Esophagus (tissue), 2 donors: ENCODE data around the gene CCDC61. TPM values are rescaled to one million over a fixed set of nuclear protein-coding genes. Genes with fewer than 3 reads are reported as not detected.

Source experiments
- H3K27ac ChIP-seq, 2 donors: one replicate each; pipeline ENCODE4 v1.5.1; 2013; ENCODE audit warnings: low read depth in 2 of 2, mild to moderate bottlenecking in 2 of 2, inconsistent platforms in 1 of 2, low read length in 1 of 2, moderate library complexity in 1 of 2
- H3K27me3 ChIP-seq, 2 donors: one replicate each; pipeline ENCODE4 v1.6.1; 2013; ENCODE audit warnings: low read length in 2 of 2, control low read depth in 1 of 2, mild to moderate bottlenecking in 1 of 2; ENCODE audit not compliant: insufficient read depth in 2 of 2, control insufficient read depth in 1 of 2
- H3K36me3 ChIP-seq, 2 donors: one replicate each; pipeline ENCODE4 v1.6.1; 2013; ENCODE audit warnings: low read length in 1 of 2; ENCODE audit not compliant: control insufficient read depth in 2 of 2, insufficient read depth in 2 of 2
- H3K4me1 ChIP-seq, 2 donors: one replicate each; pipeline ENCODE4 v1.6.1; 2013; ENCODE audit warnings: low read length in 1 of 2; ENCODE audit not compliant: control insufficient read depth in 2 of 2, insufficient read depth in 2 of 2
- H3K4me3 ChIP-seq, 2 donors: one replicate each; pipeline ENCODE4 v1.5.1; 2013; ENCODE audit warnings: low read length in 2 of 2, mild to moderate bottlenecking in 2 of 2, low read depth in 1 of 2, moderate library complexity in 1 of 2
- H3K9me3 ChIP-seq, 2 donors: one replicate each; pipeline ENCODE4 v1.6.1; 2013; ENCODE audit warnings: mild to moderate bottlenecking in 2 of 2, low read depth in 1 of 2, low read length in 1 of 2, moderate library complexity in 1 of 2; ENCODE audit not compliant: control insufficient read depth in 2 of 2, insufficient read depth in 1 of 2
- WGBS, 2 donors: extraction: QIAGEN DNeasy Blood & Tissue Kit; methylation state at CpG; one replicate each; pipeline ENCODE4 v1.1.7; 2013; 5-methylcytosine and 5-hydroxymethylcytosine counted together
- polyA plus RNA-seq, 2 donors: library from polyadenylated mRNA; stranded (reverse); fragments of 200-250 nt; gene quantifications; one replicate each; pipeline ENCODE4 v1.2.3, GENCODE V29; 2013
- donor health status: healthy with polysubstance abuse.
- donor health status: Bipolar disorder and iron deficiency.

CCDC61 gene
- polyA plus RNA-seq, 2 donors: 8.1 to 12.3 TPM

DNA sequence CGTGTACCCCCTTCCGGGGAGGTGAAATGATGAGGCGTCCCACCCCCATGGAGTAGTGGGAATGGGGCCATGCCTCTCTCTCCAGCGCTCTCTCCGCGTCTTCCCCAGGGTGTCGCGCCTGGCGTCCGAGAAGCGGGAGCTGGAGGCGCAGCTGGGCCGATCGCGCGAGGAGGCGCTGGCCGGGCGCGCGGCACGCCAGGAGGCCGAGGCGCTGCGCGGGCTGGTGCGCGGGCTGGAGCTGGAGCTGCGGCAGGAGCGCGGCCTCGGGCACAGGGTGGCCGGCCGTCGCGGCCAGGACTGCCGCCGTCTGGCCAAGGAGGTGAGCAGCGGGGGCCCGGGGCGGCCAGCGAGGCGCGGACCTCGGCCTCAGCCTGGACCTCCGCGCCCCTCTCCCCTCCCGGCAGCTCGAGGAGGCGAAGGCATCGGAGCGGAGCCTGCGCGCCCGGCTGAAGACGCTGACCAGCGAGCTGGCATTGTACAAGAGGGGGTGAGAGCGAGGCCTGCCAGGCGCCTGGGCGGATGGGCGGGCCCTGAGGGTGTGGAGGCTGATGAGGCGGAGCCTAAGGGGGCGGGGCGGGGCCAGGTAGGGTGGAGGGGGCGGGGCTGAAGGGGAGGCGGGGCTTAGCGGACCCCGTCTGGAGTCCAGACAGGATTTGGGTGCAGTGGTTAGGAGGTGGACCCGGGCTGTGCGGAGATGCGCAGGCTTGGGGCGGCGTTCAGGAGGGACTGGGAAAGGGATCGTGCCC, 19.8 kb downstream of the CCDC61 start:
- peaks cover 13% of the 10 kb centered on the region in 2 donors for H3K4me1 ChIP-seq
- no peaks in the 10 kb centered on the region for H3K27me3 ChIP-seq
- H3K36me3 ChIP-seq: peaks cover 0 to 2% of the 10 kb centered on the region in 2 donors
- peak overlapping the region; percentile 46 to 70 for H3K4me3 ChIP-seq
- WGBS, 2 donors: 8 to 9% methylated on average over 49 to 74 of the region's 74 CpGs
- H3K27ac ChIP-seq: peak overlapping the region in 1 of 2 donors; percentile 63
- H3K9me3 ChIP-seq: no peaks in the 10 kb centered on the region

DNA sequence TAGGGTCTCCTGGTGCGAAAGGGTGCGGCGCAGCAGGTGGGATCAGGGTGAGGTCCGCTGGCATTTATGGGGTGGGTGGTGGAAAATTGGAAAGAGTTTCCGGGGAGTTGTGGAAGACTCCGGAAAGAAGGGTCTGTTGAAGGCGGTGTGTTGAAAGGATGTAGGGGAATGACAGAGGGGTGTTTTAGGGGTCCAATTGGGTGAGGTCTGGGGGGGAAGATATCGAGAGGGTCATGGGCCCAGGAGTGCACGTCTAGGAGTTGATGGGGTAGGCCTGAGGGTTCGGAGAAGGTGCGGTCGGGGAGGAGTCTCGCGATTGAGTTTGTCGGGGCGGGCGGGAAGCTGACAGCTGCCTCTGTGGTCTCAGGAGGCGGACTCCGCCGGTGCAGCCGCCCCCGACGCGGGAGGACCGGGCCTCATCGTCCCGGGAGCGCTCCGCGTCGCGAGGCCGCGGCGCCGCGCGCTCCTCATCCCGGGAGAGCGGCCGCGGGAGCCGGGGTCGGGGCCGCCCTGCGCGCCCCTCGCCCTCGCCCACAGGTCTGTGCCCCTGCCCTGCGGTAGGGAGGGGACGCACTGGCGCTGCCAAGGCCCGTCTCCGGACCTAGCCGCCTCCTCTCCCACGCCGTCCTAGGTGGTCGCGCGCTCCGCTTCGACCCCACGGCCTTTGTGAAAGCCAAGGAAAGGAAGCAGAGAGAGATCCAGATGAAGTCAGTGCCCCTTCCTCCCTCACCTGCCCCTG, 20.6 kb downstream of the CCDC61 start:
- Histone ChIP-seq H3K9me3 (no peaks in the 10 kb centered on the region), H3K4me1 (peaks cover 13% of the 10 kb centered on the region in 2 donors), H3K36me3 (no peaks in the 10 kb centered on the region), H3K27ac (no peak overlapping the region), H3K27me3 (no peaks in the 10 kb centered on the region), H3K4me3 (peak overlapping the region; percentile 70 to 71)
- WGBS, 2 donors: 4 to 5% methylated on average over 26 to 63 of the region's 63 CpGs

DNA sequence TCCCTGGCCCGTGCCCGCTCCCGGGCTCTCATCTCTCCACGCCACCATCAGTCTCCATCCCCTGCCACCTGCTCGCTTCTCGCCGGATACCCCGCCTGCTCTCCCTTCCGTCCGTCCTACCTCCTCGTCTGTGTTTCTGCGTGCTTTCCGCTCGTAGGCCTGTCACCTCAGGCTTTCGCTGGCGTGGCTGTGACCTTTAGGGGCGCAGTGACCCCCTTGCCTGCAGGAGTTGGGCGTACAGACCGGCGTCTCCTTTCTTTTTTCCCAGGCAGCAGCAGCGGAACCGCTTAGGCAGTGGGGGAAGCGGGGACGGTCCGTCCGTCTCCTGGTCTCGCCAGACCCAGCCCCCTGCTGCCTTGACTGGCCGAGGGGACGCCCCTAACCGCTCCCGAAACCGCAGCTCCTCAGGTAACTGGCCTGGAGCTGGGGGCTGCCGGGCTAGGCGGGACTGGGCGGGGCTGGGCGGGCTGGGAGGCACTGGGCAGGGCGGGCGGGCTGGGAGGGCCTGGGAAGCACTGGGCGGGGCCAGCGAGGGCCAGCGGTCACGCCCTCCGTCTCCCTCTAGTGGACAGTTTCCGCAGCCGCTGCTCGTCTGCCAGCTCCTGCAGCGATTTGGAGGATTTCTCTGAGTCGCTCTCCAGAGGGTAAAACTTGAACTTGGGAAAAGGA, 21.3 kb downstream of the CCDC61 start:
- peak overlapping the region in 1 of 2 donors; percentile 6 for H3K27ac ChIP-seq
- H3K9me3 ChIP-seq: no peaks in the 10 kb centered on the region
- WGBS, 2 donors: 1% methylated on average over 46 to 48 of the region's 48 CpGs
- H3K4me1 ChIP-seq: peaks cover 13% of the 10 kb centered on the region in 2 donors
- peak overlapping the region; percentile 70 to 71 for H3K4me3 ChIP-seq
- no peaks in the 10 kb centered on the region for H3K36me3 ChIP-seq
- H3K27me3 ChIP-seq: no peaks in the 10 kb centered on the region

DNA sequence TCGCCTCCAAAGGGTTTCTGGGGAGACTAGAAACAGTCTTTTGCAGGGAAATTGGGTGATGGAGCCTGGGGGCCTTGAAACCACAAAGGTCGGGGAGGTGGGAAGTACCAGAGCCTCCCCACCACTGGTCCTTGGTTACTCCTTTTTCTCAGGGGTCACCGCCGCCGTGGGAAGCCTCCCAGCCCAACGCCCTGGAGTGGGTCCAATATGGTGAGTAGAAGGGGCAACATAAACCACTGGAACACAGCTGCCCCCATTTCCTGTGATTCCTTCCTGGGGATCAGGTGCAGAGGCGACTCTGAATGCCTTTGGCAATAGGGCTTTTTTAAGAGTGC, 21.8 kb downstream of the CCDC61 start:
- no peak overlapping the region for H3K4me3 ChIP-seq
- H3K27me3 ChIP-seq: no peaks in the 10 kb centered on the region
- H3K4me1 ChIP-seq: peaks cover 13 to 16% of the 10 kb centered on the region in 2 donors

DNA sequence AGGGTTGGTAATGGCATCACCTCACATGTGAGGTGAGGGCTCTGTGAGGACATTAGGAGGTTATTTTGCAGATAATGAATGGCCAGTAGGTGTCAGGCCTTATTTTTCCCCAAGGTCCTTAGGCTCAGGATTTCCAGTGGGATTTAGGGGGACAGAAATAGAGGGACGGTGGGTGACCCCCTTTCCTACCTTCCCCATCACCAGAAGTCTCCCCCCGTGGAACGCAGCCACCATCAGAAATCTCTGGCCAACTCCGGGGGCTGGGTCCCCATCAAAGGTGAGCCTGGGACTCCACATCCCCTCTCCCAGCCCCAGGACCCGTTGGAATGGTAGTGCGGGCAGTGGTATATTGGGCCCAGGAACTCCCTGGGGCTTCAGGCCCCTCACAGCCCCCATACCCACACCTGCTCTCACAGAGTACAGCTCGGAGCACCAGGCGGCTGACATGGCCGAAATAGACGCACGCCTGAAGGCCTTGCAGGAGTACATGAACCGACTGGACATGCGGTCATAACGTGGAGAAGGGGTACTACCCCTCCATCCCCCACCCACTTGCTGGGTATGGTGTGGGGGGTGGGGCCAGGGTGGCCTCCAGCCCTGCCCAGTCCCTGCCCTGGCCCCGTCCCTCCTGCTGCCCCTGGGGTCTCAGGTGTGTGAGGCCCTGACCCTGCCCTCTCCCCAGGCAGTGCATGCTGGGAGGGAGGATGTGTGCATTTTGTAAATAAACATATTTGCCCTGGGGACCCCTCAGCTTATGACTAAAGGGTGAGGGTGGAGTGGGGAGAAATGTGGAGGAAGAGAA, 22.8 kb downstream of the CCDC61 start:
- no peaks in the 10 kb centered on the region for H3K27me3 ChIP-seq
- WGBS, 2 donors: 94 to 95% methylated on average over 15 of the region's 15 CpGs
- H3K4me3 ChIP-seq: no peak overlapping the region
- H3K9me3 ChIP-seq: no peaks in the 10 kb centered on the region
- H3K27ac ChIP-seq: no peak overlapping the region
- H3K4me1 ChIP-seq: peaks cover 13 to 16% of the 10 kb centered on the region in 2 donors
- H3K36me3 ChIP-seq: no peaks in the 10 kb centered on the region

More for the DNA sequence above, 21.8 kb downstream of the CCDC61 start:
- Histone ChIP-seq H3K27ac (no peak overlapping the region), H3K36me3 (no peaks in the 10 kb centered on the region), H3K9me3 (no peaks in the 10 kb centered on the region)
- 43 to 45% methylated on average over 7 of the region's 7 CpGs for WGBS, 2 donors

DNA sequence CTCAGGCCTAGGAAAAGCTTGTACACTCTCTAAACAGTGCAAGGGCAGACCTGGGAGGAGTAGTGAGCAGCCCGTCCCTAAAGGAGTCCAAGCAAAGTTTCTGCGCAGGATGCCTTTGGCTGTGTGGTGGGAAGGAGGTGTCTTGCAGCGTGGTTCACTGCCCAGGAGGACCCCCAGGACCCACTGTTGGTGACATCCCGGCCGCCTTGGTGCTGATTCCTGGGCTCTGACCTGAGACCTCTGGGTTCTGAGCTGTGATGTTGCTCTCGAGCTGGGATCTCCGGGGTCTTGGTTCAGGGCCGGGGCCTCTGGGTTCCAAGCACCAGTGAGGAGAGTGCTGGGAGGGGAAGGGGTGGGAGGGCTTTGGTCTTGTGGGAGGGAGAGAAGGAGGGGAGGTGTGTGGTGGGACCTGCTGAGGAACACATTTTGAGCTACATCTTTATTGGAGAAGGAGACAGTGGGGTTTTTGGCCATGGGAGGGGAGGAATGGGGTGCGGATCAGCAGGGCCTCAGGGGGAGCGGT, 23.5 kb downstream of the CCDC61 start:
- peaks cover 13 to 16% of the 10 kb centered on the region in 2 donors for H3K4me1 ChIP-seq

DNA sequence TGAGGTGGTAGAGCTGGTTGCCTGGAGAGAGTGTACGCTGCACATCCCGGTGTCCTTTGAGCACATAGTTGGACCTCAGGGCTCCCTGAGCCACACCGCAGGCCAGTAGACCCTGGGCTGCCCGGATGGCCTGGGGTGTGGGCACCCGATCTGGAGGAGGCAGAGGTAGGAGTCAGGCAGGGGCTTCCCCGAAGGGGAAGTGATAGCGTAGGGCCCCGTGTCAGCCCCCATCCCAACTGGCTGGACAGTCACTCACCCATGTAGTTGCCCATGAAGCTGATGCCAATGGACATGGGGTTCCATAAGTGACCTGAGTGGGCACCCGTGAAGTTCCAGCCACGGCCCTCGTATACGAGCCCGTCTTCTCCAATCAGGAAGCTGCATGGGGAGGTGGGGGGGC, 24.0 kb downstream of the CCDC61 start:
- Histone ChIP-seq H3K27me3 (no peaks in the 10 kb centered on the region), H3K9me3 (no peaks in the 10 kb centered on the region), H3K4me3 (no peak overlapping the region), H3K4me1 (peaks cover 13 to 16% of the 10 kb centered on the region in 2 donors), H3K36me3 (no peaks in the 10 kb centered on the region), H3K27ac (no peak overlapping the region)
- WGBS, 2 donors: 91 to 93% methylated on average over 13 of the region's 13 CpGs

More for the DNA sequence above, 23.5 kb downstream of the CCDC61 start:
- Histone ChIP-seq H3K27me3 (no peaks in the 10 kb centered on the region), H3K4me3 (no peak overlapping the region), H3K9me3 (no peaks in the 10 kb centered on the region), H3K36me3 (no peaks in the 10 kb centered on the region), H3K27ac (no peak overlapping the region)
- WGBS, 2 donors: 95 to 96% methylated on average over 10 of the region's 10 CpGs

DNA sequence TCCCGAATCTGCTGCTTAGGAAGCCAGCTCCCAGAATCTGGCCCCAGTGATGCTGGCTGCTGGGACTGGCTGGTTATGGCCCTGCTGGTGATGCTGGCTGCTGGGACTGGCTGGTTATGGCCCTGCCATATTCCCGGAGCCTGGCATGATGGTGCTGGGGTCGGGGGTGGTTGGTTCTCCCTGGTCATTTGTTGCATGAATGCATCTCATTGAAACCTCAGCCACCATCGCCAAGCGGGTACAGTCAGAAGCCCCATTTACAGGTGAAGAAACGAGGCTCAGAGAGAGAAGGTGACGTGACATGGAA, 25.5 kb downstream of the CCDC61 start:
- no peaks in the 10 kb centered on the region for H3K27me3 ChIP-seq
- WGBS, 2 donors: 74 to 76% methylated on average over 7 of the region's 7 CpGs
- no peaks in the 10 kb centered on the region for H3K36me3 ChIP-seq

DNA sequence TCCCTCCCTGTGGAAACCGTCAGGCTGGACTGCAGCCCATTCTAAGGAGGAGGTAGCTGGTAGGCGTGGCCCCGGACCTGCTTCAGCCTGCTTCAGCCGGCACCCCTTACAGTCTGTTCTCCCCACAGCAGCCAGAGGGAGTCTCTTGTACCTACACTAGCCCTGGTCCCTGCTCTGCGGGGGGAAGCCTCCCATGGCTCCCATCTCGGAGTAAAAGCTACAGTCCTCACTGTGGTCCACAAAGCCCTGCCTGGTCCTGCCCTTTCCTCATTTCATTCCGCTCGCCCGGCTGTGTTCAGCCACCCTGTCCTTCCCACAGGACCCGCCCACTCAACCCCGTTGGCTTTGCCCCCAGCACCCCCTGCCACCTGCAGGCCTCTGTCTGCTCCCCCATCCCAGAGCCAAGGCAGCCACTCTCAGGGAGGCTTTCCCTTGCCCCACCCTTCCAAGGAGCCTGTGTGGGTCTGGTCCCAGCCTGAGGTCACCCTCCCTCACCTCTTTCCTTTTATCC, 26.3 kb downstream of the CCDC61 start:
- no peak overlapping the region for H3K27ac ChIP-seq
- H3K9me3 ChIP-seq: no peaks in the 10 kb centered on the region
- no peaks in the 10 kb centered on the region for H3K36me3 ChIP-seq
- peaks cover 0 to 7% of the 10 kb centered on the region in 2 donors for H3K4me1 ChIP-seq
- no peak overlapping the region for H3K4me3 ChIP-seq
- H3K27me3 ChIP-seq: no peaks in the 10 kb centered on the region
- 41% methylated on average over 11 of the region's 11 CpGs for WGBS, 2 donors

More for the DNA sequence above, 25.5 kb downstream of the CCDC61 start:
- no peaks in the 10 kb centered on the region for H3K9me3 ChIP-seq
- H3K4me1 ChIP-seq: peaks cover 6 to 9% of the 10 kb centered on the region in 2 donors
- no peak overlapping the region for H3K4me3 ChIP-seq
- H3K27ac ChIP-seq: peak overlapping the region in 1 of 2 donors; percentile 16
